Airway epithelial cell (primary cell): Measurements from ENCODE around the gene RFC4. TPM values are rescaled to one million over a fixed set of nuclear protein-coding genes. Genes with fewer than 3 reads are reported as not detected.

Experiments used
- total RNA-seq: library from RNA; depleted of rRNA; stranded (reverse); fragments of >200 nt; gene quantifications from 2 replicates; pipeline ENCODE4 v1.2.3, GENCODE V29; 2015

RFC4 gene, protein sequence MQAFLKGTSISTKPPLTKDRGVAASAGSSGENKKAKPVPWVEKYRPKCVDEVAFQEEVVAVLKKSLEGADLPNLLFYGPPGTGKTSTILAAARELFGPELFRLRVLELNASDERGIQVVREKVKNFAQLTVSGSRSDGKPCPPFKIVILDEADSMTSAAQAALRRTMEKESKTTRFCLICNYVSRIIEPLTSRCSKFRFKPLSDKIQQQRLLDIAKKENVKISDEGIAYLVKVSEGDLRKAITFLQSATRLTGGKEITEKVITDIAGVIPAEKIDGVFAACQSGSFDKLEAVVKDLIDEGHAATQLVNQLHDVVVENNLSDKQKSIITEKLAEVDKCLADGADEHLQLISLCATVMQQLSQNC
- 38.9 and 47.0 TPM in 2 replicates for total RNA-seq

DNA sequence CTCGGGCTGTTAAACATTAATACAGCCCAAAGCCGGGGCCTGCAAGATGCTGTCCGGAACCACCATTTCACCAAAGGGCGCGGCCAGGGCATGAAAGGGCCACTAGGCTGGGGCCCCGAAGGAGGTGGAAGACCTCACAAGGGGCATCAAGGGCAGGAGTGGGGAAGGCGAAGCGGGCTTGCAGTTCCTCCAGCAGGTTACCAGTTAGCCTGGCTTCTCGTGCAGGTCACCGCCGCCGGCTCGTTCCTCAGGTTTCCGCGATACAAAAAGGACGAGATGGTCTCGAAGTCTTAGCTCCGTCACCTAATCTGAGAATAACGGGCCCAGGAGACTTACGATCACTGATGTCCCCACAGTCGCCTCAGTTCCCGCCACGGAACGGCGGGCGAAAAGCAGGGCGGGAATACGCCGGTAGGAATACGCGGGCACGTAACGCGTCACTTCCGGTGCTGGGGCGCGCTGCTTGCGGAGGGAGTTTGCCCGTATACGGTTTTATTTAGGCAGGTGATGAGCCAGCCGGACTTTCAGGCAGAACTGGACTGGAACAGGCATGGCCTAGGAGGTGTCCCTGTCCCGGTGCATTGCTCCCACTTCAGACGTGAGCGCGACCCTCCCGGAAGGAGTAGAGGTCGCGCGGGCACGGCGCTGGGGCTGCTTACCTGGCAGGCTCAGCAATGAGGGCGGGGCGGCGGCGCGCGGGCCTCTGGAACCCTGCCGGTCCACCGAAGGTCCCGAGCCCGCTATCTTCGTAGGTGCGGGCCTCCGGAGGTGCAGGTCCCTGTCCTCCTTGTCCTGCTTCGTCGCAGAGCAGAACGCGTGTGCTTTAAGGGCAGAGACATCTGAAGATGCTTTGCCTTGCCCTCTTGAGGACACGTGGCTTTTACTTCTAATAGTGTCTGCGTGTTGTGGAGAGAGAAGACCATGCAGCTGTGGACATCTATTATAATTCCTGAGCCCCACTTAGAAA lies at the start of gene RFC4:
RFC4 (minus strand) TSS at position 394 of the 967 bp plus-strand sequence. CDS start 1,769 bp downstream, outside the sequence.

DNA sequence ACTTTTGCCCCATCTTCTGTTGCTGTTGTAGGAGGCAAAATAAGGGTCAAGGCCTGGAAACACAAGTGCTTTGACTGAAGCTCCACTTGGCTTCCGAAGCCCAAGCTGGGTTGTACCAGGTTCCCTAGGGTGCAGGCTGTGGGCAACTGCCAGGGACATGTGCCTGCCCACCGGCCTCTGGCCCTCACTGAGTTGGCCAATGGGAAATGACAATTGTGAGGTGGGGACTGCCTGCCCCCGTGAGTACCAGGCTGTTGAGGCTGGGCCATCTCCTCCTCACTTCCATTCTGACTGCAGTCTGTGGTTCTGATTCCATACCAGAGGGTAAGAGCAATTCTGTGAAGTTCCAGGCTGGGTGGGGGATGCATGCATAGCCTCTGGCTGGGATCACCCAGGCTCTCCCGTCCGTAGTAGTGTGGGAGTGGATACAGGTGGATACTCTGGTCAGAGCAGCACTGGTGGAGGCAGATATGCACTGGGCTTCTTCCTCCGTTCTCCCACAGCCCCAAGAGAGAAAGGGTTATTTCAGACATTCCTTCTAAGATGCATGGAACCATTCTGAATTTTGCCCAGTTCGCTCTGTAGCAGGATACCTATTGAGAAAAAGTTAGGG lies 36.2 kb upstream of the RFC4 start, which contains the start of gene ADIPOQ:
ADIPOQ (plus strand) TSS at position 285 of the 613 bp plus-strand sequence. CDS start 10,349 bp downstream, outside the sequence.

DNA sequence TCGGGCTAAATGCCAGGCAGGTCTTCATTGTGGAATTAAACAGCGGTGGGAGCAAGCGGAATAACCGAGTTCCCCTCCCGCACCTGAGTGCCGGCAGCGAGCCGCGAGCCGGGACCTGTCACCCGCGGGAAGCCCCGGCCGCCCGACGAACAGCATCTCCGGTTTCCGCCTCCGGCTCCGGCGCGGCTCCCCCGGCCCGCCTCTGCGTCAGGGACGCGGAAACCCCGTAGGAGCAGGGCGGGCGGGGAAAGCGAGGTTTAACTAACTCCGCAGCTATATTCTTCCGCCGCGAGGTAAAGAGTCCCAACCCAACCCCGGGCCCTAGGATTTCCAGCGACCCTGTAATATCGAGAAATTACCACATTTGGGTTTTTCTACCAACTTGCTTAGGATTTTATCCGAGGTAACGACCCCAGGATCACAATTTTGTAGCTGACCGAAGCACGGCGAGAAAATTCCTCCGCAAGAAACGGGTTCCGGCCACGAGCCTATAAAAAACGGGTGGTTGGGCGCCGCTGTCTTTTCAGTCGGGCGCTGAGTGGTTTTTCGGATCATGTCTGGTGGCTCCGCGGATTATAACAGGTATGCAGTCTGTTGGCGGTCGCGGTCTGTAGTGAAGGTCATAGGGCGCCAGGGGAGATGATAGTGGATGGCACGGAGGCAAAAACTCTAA lies 23.1 kb downstream of the RFC4 start, which contains the start of gene EIF4A2:
EIF4A2 (plus strand) TSS at position 520 of the 673 bp plus-strand sequence; CDS start at position 554, 34 bp downstream.

Other genes with a start within 250 kb of the RFC4 start
- gene TBCCD1, start 239.1 kb downstream of the RFC4 start, total RNA-seq: 9.1 and 9.7 TPM in 2 replicates
- 53.7 and 73.5 TPM in 2 replicates for gene DNAJB11, start 235.8 kb downstream of the RFC4 start, total RNA-seq
- 0.28 TPM in 1 of 2 replicates, not detected in the other for gene AHSG, start 193.4 kb downstream of the RFC4 start, total RNA-seq
- gene FETUB, start 166.1 kb downstream of the RFC4 start, total RNA-seq: 1.2 and 2.8 TPM in 2 replicates
- not detected in 2 replicates for gene HRG, start 140.5 kb downstream of the RFC4 start, total RNA-seq
- not detected in 2 replicates for gene KNG1, start 89.1 kb downstream of the RFC4 start, total RNA-seq
- 227 and 236 TPM in 2 replicates for gene EIF4A2, start 22.9 kb downstream of the RFC4 start, total RNA-seq
- gene ADIPOQ, start 36.2 kb upstream of the RFC4 start, total RNA-seq: not detected in 2 replicates
- gene ST6GAL1, start 124.0 kb upstream of the RFC4 start, total RNA-seq: 13.3 and 19.5 TPM in 2 replicates